IPS DF 19.7 (cell line): ENCODE results near the gene GRXCR2.
"Not testable (repeated sequence)": the region's sequence is repeated elsewhere in the genome, so short reads cannot be mapped to it uniquely, and the experiment has no call there.

Experiments used
- DNase-seq: peaks from one replicate; pipeline ENCODE4 v3.0.0-alpha.2; 2013; ENCODE audit warnings: low read depth, low spot score

Gene GRXCR2

GRCh38 chr5:145887217-145887616 is 14.4 kb upstream of the GRXCR2 start:
- DNase-seq: no peak

- DNase-seq: no peak
Observed at GRCh38 chr5:145874765-145875164, 2.0 kb upstream of the GRXCR2 start.

- no peak for DNase-seq
Observed at GRCh38 chr5:145872486-145872885, 328 bp downstream of the GRXCR2 start.

GRCh38 chr5:145869753-145870152 is 3.1 kb downstream of the GRXCR2 start:
- no peak for DNase-seq

- no peak for DNase-seq
Observed at GRCh38 chr5:145867806-145868205, 5.0 kb downstream of the GRXCR2 start.

GRCh38 chr5:145864432-145864831 is 8.4 kb downstream of the GRXCR2 start:
- DNase-seq: not testable (repeated sequence)

GRCh38 chr5:145863003-145863402 is 9.8 kb downstream of the GRXCR2 start:
- DNase-seq: no peak

GRCh38 chr5:145859897-145860296 is 12.9 kb downstream of the GRXCR2 start:
- no peak for DNase-seq

- DNase-seq: no peak
Observed at GRCh38 chr5:145859453-145859852, 13.4 kb downstream of the GRXCR2 start.

- DNase-seq: no peak
Observed at GRCh38 chr5:145858959-145859358, 13.9 kb downstream of the GRXCR2 start.

GRCh38 chr5:145856285-145856818 is 16.5 kb downstream of the GRXCR2 start:
- DNase-seq: peak; percentile 68

GRCh38 chr5:145855763-145856267 is 17.0 kb downstream of the GRXCR2 start:
- no peak for DNase-seq

- DNase-seq: no peak
Observed at GRCh38 chr5:145854651-145855258, 18.1 kb downstream of the GRXCR2 start.

- DNase-seq: no peak
Observed at GRCh38 chr5:145853781-145854376, 18.9 kb downstream of the GRXCR2 start.

- no peak for DNase-seq
Observed at GRCh38 chr5:145852990-145853389, 19.8 kb downstream of the GRXCR2 start.

GRCh38 chr5:145848854-145849253 is 24.0 kb downstream of the GRXCR2 start:
- DNase-seq: no peak

GRCh38 chr5:145847499-145848497 is 25.0 kb downstream of the GRXCR2 start:
- no peak for DNase-seq

GRCh38 chr5:145846081-145846480 is 26.7 kb downstream of the GRXCR2 start:
- no peak for DNase-seq

- DNase-seq: no peak
Observed at GRCh38 chr5:145841299-145841698, 31.5 kb downstream of the GRXCR2 start.

- no peak for DNase-seq
Observed at GRCh38 chr5:145840458-145841132, 32.2 kb downstream of the GRXCR2 start.

GRCh38 chr5:145838276-145838675 is 34.5 kb downstream of the GRXCR2 start:
- no peak for DNase-seq
